ENCODE results near the gene INPP5D.

The INPP5D gene

GRCh38 chr2:233053928-233054784, 6.0 kb upstream of the INPP5D start:
- DNase-seq (ENCODE audit: insufficient read length, low spot score) = peak; percentile 78
- TF ChIP-seq POLR2A (IDR thresholded peaks at IDR 0.05; ENCODE audit: low read depth, low read length) = no peak
- FAIRE-seq = no peak

DNA sequence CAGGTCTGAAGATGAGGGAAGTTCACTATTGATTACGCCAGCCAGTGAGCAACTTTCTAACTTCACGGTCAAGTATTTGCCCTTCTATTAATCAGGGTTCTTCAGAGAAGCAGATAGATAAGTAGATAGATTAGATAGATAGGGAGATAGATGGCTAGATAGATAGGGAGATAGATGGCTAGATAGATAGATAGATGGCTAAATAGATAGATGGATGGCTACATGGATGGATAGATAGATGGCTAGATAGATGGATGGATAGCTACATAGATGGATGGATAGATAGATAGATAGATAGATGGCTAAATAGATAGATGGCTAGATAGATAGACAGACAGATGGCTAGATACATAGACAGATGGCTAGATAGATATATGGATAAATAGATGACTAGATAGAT, 4.8 kb upstream of the INPP5D start:
- DNase-seq (ENCODE audit: insufficient read length, low spot score) (no peak), FAIRE-seq (no peak)
- TF ChIP-seq POLR2A (IDR thresholded peaks at IDR 0.05; ENCODE audit: low read depth, low read length) = no peak

DNA sequence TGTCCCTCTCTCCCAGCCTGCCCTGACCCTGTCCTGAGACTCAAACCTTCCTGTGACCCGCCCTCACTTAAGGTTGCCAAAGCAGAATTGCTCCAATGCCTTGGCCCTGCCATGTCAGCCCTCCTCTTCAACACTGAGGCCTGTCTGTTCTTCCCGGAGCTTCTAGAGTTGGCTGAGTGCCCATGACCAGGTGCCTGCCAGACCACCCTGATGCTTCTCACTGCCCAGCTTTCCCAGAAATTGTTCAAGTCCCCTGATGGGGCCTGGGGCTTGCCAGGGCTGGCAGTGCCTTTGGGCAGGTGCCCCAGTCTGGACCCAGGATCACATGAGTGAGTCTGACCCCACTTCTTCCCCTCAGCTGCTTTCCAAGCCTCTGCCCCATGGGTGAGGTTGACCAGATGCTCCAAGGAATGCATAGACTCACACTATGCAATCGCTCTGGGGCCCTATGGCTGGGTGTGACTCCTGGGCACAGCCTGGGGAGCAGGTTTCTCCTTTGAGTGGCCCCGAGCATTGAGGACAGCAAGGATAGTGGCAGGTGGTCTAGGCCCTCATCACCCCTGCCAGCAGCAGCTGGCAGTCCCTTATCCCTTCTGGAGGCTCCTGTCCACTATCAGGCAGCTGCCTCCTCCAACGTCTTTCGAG, 3.1 kb upstream of the INPP5D start:
- no peak for TF ChIP-seq POLR2A (IDR thresholded peaks at IDR 0.05; ENCODE audit: low read depth, low read length)
- DNase-seq (ENCODE audit: insufficient read length, low spot score) (no peak), FAIRE-seq (no peak)

DNA sequence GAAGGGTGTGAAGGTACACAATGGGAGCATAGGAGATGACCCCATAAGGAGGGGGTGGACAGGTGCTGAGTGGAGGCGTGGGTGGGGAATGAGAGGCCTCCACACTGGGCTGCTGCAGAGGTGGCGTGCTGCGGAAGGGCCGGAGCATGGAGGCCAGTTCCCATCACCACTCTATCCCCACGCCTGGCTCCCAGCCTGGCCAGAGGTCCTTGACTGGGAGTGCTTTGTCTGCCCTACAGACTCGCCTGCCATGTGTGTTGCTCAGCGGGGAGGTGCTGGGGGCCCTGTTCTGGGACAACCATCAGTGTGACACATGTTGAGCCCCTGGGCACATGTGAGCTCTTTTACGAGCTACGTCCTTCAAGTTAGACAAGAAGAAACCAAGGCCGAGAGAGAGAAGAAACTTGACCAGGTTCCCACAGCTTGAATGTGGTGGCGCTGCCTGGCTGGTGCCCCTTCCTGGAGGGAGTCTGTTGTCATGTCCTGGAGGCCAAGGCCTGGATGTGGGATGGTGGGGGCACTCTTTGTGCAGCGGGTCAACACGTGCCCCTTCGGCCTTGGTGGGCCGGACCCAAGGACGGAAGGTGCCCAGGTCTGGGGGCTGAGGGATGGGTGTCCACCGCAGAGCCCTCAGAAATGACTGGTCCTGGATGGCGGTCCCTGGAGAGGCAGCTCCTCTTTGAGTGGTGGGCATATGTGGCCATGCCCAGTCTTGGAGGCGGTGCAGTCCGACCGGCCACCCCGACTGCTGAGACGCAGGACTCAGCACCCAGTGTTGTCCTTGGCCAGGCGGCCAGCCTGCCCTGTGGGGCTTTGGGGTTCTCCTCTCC, 1.2 kb upstream of the INPP5D start:
- DNase-seq (ENCODE audit: insufficient read length, low spot score) (no peak), FAIRE-seq (no peak)
- no peak for TF ChIP-seq POLR2A (IDR thresholded peaks at IDR 0.05; ENCODE audit: low read depth, low read length)

DNA sequence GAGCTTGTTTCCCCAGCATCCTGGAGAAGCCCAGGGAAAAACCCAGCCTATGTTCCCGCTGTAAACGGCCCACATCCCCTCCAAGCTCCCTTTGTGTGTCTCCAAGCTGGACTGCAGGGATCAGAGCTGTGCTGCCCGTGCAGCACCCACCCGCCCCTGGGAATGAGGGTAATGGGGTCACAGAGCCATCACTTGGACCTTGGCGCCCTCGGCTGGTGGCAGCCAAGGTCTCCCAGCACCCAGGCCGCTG, 670 bp upstream of the INPP5D start:
- FAIRE-seq = no peak
- no peak for TF ChIP-seq POLR2A (IDR thresholded peaks at IDR 0.05; ENCODE audit: low read depth, low read length)

GRCh38 chr2:233060501-233060979, 398 bp downstream of the INPP5D start:
- no peak for TF ChIP-seq POLR2A (IDR thresholded peaks at IDR 0.05; ENCODE audit: low read depth, low read length)
- FAIRE-seq (no peak), DNase-seq (ENCODE audit: insufficient read length, low spot score) (no peak)

More for the DNA sequence above, 670 bp upstream of the INPP5D start:
- no peak for DNase-seq (ENCODE audit: insufficient read length, low spot score)

DNA sequence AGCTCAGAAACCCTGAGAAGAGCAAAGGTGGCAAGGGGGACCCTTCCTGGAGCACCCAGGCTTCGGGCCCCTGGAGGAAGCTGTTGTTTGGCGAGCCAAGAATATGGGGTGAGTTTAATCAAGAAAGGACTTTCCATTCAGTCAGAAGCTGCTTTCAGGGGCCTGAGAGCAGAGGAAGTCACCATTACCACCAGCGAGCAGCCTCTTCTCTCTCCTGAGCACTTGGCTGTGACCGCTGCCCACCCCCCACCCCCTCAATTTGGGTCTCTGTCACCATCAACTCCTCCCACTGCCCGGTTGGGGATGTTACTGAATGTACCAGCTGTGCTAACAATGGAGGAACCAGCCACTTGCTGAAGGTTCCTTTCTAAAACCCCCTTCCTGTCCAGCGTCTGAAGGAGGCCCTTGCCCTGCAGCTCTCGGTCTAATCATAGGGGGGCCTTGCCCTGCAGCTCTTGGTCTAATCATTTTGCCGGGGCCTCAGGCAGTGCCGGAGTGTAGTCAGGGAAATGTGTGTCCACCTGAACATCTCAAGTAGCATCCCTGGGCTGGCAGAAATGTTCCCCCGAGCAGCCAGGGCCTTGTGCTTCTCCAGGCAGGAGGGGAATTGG, 943 bp downstream of the INPP5D start:
- TF ChIP-seq POLR2A (IDR thresholded peaks at IDR 0.05; ENCODE audit: low read depth, low read length) = no peak
- FAIRE-seq (no peak), DNase-seq (ENCODE audit: insufficient read length, low spot score) (no peak)

DNA sequence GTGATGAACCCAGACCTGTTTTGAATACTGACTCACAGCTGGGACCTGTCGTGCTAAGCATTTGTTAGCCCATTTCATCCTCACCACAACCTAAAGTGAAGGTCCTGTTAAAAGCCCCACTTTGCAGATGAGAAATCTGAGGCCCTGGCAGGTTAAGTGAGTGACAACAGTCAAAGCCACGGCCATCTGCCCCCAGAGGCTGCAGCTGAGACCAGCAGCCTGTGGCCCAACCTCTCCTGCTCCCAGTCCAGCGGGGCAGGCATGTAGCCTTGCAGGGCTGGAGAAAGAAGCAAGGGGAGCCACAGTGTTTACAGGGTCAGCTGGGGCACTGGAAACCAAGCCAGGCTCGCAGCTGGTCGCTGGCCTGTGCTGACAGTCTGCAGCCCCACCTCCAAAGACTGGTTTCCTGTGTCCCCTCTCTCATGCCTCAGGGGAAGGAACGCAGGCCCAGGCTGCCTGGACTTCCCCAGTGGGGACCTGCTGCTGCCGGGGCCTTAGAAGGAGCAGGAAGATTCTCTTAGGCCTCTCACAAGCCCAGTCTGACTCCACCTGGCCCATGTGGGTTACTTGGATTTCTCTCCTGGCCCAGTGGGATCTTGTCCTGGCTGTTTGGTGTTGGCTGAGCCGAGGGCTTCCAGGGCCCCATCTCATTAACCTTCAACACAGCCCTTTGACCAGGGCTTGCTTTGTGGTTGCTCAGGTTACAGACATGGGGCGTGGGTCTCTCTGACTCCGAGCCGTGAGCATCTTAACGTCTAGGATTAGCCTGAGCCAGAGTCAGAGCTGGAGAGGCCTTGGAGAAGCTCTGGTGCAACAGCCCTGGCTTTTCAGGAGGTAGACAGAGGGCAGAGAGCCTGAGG, 1.7 kb downstream of the INPP5D start:
- TF ChIP-seq POLR2A (IDR thresholded peaks at IDR 0.05; ENCODE audit: low read depth, low read length) = no peak
- no peak for FAIRE-seq
- no peak for DNase-seq (ENCODE audit: insufficient read length, low spot score)

DNA sequence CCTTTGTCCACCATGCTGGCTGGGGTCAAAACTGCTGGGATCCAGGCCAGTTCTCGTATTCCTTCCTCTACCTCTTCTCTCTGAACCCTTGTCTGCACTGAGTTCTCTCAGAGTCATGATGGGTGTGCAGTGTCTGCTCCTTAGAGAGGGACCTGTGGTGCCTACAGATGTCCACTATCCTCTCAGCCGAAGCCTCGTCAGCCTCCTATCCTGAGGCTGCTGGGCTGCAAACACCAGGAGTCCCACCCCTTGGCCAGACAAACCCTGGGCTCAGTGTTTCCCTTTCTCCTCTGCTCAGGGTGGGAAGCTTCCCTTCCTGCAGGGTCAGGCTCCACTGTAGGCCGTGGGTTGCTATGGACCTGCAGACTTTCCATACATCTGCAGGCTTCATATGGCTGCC, 2.3 kb downstream of the INPP5D start:
- no peak for TF ChIP-seq POLR2A (IDR thresholded peaks at IDR 0.05; ENCODE audit: low read depth, low read length)
- no peak for DNase-seq (ENCODE audit: insufficient read length, low spot score)
- FAIRE-seq = no peak

DNA sequence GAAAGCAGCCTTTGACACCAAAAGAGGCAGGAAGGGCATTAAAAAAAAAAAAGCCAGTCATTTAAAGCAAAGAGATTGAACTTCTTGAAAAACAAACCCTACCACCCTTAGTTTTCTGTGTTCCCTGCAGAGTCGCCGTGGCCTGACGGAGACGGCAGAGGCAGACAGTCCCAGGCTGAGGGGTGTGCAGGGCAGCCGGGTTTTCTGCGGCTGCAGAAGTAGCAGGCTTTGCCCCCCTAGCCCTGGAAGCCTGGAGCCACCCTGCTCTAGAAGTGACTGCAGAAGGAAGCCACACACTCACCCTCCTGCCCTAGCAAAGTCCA, 2.8 kb downstream of the INPP5D start:
- no peak for FAIRE-seq
- no peak for DNase-seq (ENCODE audit: insufficient read length, low spot score)
- TF ChIP-seq POLR2A (IDR thresholded peaks at IDR 0.05; ENCODE audit: low read depth, low read length) = no peak

GRCh38 chr2:233063269-233063975, 3.3 kb downstream of the INPP5D start:
- DNase-seq (ENCODE audit: insufficient read length, low spot score) = no peak
- no peak for FAIRE-seq
- TF ChIP-seq POLR2A (IDR thresholded peaks at IDR 0.05; ENCODE audit: low read depth, low read length) = no peak

GRCh38 chr2:233063976-233064411, 3.9 kb downstream of the INPP5D start:
- no peak for TF ChIP-seq POLR2A (IDR thresholded peaks at IDR 0.05; ENCODE audit: low read depth, low read length)
- DNase-seq (ENCODE audit: insufficient read length, low spot score) (no peak), FAIRE-seq (no peak)

Data from H54 (cell line).